CD4-positive, alpha-beta T cell treated with Interleukin-6 at 100 ng/mL for 8 hours (primary cell): ENCODE measurements around the gene ROPN1L.
"Not testable (repeated sequence)": the region's sequence is repeated elsewhere in the genome, so short reads cannot be mapped to it uniquely, and the experiment has no call there.

Experiments used
- DNase-seq: peaks from one replicate; pipeline ENCODE4 v3.0.0-alpha.2; 2020; ENCODE audit warnings: mixed read lengths, low spot score

ROPN1L gene

GRCh38 chr5:10502130-10502529 lies 60.5 kb downstream of the ROPN1L start:
- no peak for DNase-seq

- DNase-seq, result no peak
Measured at GRCh38 chr5:10502578-10502977, 60.9 kb downstream of the ROPN1L start.

- DNase-seq, result no peak
Measured at GRCh38 chr5:10503321-10503720, 61.6 kb downstream of the ROPN1L start.

GRCh38 chr5:10503997-10504793 lies 62.5 kb downstream of the ROPN1L start:
- DNase-seq, result no peak

GRCh38 chr5:10505517-10506095 lies 63.9 kb downstream of the ROPN1L start:
- DNase-seq, result no peak

GRCh38 chr5:10506535-10506934 lies 64.9 kb downstream of the ROPN1L start:
- no peak for DNase-seq

- no peak for DNase-seq
Measured at GRCh38 chr5:10507575-10508096, 66.0 kb downstream of the ROPN1L start.

- no peak for DNase-seq
Measured at GRCh38 chr5:10509575-10509974, 67.9 kb downstream of the ROPN1L start.

GRCh38 chr5:10511741-10512640 lies 70.3 kb downstream of the ROPN1L start:
- no peak for DNase-seq

- no peak for DNase-seq
Measured at GRCh38 chr5:10513501-10514442, 72.1 kb downstream of the ROPN1L start.

GRCh38 chr5:10514572-10514971 lies 72.9 kb downstream of the ROPN1L start:
- not testable (repeated sequence) for DNase-seq
